Breast epithelium (tissue), 4 donors: ENCODE measurements around the gene FAF2. TPM values are rescaled to one million over a fixed set of nuclear protein-coding genes. Genes with fewer than 3 reads are reported as not detected.

Source experiments
- DNase-seq, 2 donors: peaks; one replicate each; pipeline ENCODE4 v3.0.0-alpha.2; 2019; ENCODE audit warnings: low spot score in 2 of 2
- H3K27ac ChIP-seq, 2 donors: fragments of 200-600 bp; sonication (generic) in 1 of 2; one replicate each; pipeline ENCODE4 v1.5.1; 2016 to 2019; ENCODE audit warnings: mild to moderate bottlenecking in 1 of 2
- H3K27me3 ChIP-seq, 2 donors: fragments of 200-600 bp; sonication (generic) in 1 of 2; one replicate each; pipeline versions ENCODE4 v1.5.1 to v1.6.0; 2017 to 2019; ENCODE audit warnings: control low read depth in 1 of 2, mild to moderate bottlenecking in 1 of 2
- H3K36me3 ChIP-seq: fragments of 200-600 bp; one replicate; pipeline ENCODE4 v1.5.1; 2019
- H3K4me1 ChIP-seq, 2 donors: fragments of 200-600 bp; sonication (generic); one replicate each; pipeline ENCODE4 v1.5.1; 2016 to 2019; ENCODE audit warnings: control low read depth in 1 of 2
- H3K4me3 ChIP-seq, 3 donors: fragments of 200-600 bp; sonication (generic); 1 replicate in 2 of 3; 2 replicates in 1 of 3; pipeline ENCODE4 v1.5.1; 2016 to 2019; ENCODE audit warnings: mild to moderate bottlenecking in 3 of 3, moderate library complexity in 2 of 3
- H3K9me3 ChIP-seq, 2 donors: fragments of 200-600 bp; sonication (generic) in 1 of 2; one replicate each; pipeline ENCODE4 v1.5.1; 2016 to 2019; ENCODE audit warnings: control low read depth in 1 of 2
- CTCF ChIP-seq, 3 donors: fragments of 450-650 bp; IDR thresholded peaks; one replicate each; pipeline ENCODE4 v1.5.1; 2016 to 2017; ENCODE audit warnings: antibody characterized with exemption in 3 of 3, mild to moderate bottlenecking in 3 of 3, moderate library complexity in 3 of 3
- POLR2A ChIP-seq: fragments of 450-650 bp; IDR thresholded peaks from one replicate; pipeline ENCODE4 v1.6.1; 2016; ENCODE audit warnings: antibody characterized with exemption, mild to moderate bottlenecking, moderate library complexity
- POLR2AphosphoS5 ChIP-seq, 3 donors: sonication (generic); formaldehyde crosslinking; IDR thresholded peaks; one replicate each; pipeline ENCODE4 v1.6.1; 2017; ENCODE audit warnings: antibody characterized with exemption in 3 of 3
- intact Hi-C: fragments of 100-400 bp; cut with DNase I; formaldehyde crosslinking; loops from one replicate; pipeline ENCODE4 v1.15.1; 2023; ENCODE audit warnings: low total_unique reads
- total RNA-seq, 3 donors: library from RNA; depleted of rRNA; stranded (reverse); fragments of >200 nt; gene quantifications; one replicate each; pipeline ENCODE4 v1.1.0, GENCODE V29; 2016

The FAF2 gene
- total RNA-seq, 3 donors from 2014 or later = 26.9 to 38.2 (median 28.5) TPM

- Histone ChIP-seq H3K27me3 (no peaks in the 10 kb centered on the region), H3K27ac (no peak overlapping the region), H3K4me3 (no peak overlapping the region), H3K4me1 (no peaks in the 10 kb centered on the region), H3K9me3 (no peaks in the 10 kb centered on the region), H3K36me3 (peaks cover 9% of the 10 kb centered on the region)
- no peak for DNase-seq
- TF ChIP-seq POLR2A = no peak
- no peak for TF ChIP-seq CTCF (IDR thresholded peaks at IDR 0.05)
- TF ChIP-seq POLR2AphosphoS5 (IDR thresholded peaks at IDR 0.05) = no peak
- intact Hi-C loops = no loop called here
Measured at GRCh38 chr5:176490301-176490700, 42.1 kb downstream of the FAF2 start.

GRCh38 chr5:176491101-176491502 is 42.9 kb downstream of the FAF2 start:
- TF ChIP-seq POLR2A (no peak), POLR2AphosphoS5 (IDR thresholded peaks at IDR 0.05) (no peak), CTCF (IDR thresholded peaks at IDR 0.05) (no peak)
- no peak for DNase-seq
- H3K36me3 ChIP-seq = peaks cover 9% of the 10 kb centered on the region
- H3K9me3 ChIP-seq = no peaks in the 10 kb centered on the region
- no peak overlapping the region for H3K4me3 ChIP-seq
- no peaks in the 10 kb centered on the region for H3K4me1 ChIP-seq
- no peak overlapping the region for H3K27ac ChIP-seq
- no peaks in the 10 kb centered on the region for H3K27me3 ChIP-seq
- intact Hi-C loops = no loop called here

- TF ChIP-seq CTCF (IDR thresholded peaks at IDR 0.05) (no peak), POLR2AphosphoS5 (IDR thresholded peaks at IDR 0.05) (no peak)
- Histone ChIP-seq H3K27me3 (no peaks in the 10 kb centered on the region), H3K36me3 (peaks cover 16% of the 10 kb centered on the region), H3K9me3 (no peaks in the 10 kb centered on the region), H3K4me1 (no peaks in the 10 kb centered on the region), H3K27ac (no peak overlapping the region), H3K4me3 (no peak overlapping the region)
- DNase-seq = no peak
- intact Hi-C loops = no loop called here
Measured at GRCh38 chr5:176491901-176492300, 43.7 kb downstream of the FAF2 start.

- intact Hi-C loops = no loop called here
- no peak for DNase-seq
- H3K4me1 ChIP-seq = no peaks in the 10 kb centered on the region
- H3K9me3 ChIP-seq = no peaks in the 10 kb centered on the region
- H3K4me3 ChIP-seq = no peak overlapping the region
- H3K36me3 ChIP-seq = peaks cover 16% of the 10 kb centered on the region
- no peak overlapping the region for H3K27ac ChIP-seq
- no peaks in the 10 kb centered on the region for H3K27me3 ChIP-seq
- TF ChIP-seq CTCF (IDR thresholded peaks at IDR 0.05) (no peak), POLR2AphosphoS5 (IDR thresholded peaks at IDR 0.05) (no peak), POLR2A (no peak)
Measured at GRCh38 chr5:176492431-176492830, 44.2 kb downstream of the FAF2 start.

- no peaks in the 10 kb centered on the region for H3K4me1 ChIP-seq
- intact Hi-C loops = no loop called here
- H3K27ac ChIP-seq = no peak overlapping the region
- H3K4me3 ChIP-seq = no peak overlapping the region
- DNase-seq = no peak
- H3K36me3 ChIP-seq = peaks cover 19% of the 10 kb centered on the region
- H3K27me3 ChIP-seq = no peaks in the 10 kb centered on the region
- TF ChIP-seq POLR2AphosphoS5 (IDR thresholded peaks at IDR 0.05) (no peak), POLR2A (no peak), CTCF (IDR thresholded peaks at IDR 0.05) (no peak)
- H3K9me3 ChIP-seq = no peaks in the 10 kb centered on the region
Measured at GRCh38 chr5:176497852-176498251, 49.7 kb downstream of the FAF2 start.
